Spleen (tissue), 7 donors: ENCODE measurements around the gene YLPM1.

Experiments used
- CTCF ChIP-seq, 11 experiments: fragments of 200-600 bp in 7 of 11; fragments of 450-650 bp in 4 of 11; sonication (generic) in 4 of 11; IDR thresholded peaks in 8 of 11; conservative IDR thresholded peaks in 3 of 11; 1 replicate in 7 of 11; 2 replicates in 4 of 11; pipeline versions ENCODE4 v1.4.0 to v1.8.0; 2016 to 2021; ENCODE audit warnings: antibody characterized with exemption in 11 of 11, inconsistent platforms in 4 of 11, mild to moderate bottlenecking in 1 of 11
- POLR2A ChIP-seq, 3 donors: fragments of 450-650 bp; IDR thresholded peaks; one replicate each; pipeline ENCODE4 v1.5.1; 2017; ENCODE audit warnings: antibody characterized with exemption in 3 of 3, mild to moderate bottlenecking in 1 of 3
- donor health status: DM: no; HTN: no; CAD: no; lungs with moderate emphysema.
- donor health status: DM: no; HTN: no; CAD: no.
- donor health status: DM: no; HTN: no; CAD: no.

- TF ChIP-seq CTCF (IDR thresholded peaks at IDR 0.05 in 8 of 11, conservative IDR thresholded peaks at IDR 0.05 in 3 of 11): no peak
- TF ChIP-seq POLR2A (IDR thresholded peaks at IDR 0.05): no peak
Measured at GRCh38 chr14:74807853-74808545, 44.9 kb downstream of the YLPM1 start.
